AG10803 (cell line): ENCODE results near the gene VPS35L.
A peak's percentile ranks its signal among the peaks of the same experiment; 100 is the strongest.

ENCODE experiments used
- DNase-seq: peaks from one replicate; pipeline ENCODE4 v3.0.0; 2010; ENCODE audit warnings: low read depth
- H3K4me3 ChIP-seq: 2 replicates; pipeline ENCODE4 v1.5.1; 2011; ENCODE audit warnings: mild to moderate bottlenecking, low read length, control low read depth
- TF ChIP-seq, protein P1 (sequence below): conservative IDR thresholded peaks from 2 replicates; pipeline ENCODE4 v1.5.1; 2011; ENCODE audit warnings: mild to moderate bottlenecking, low read length, control low read depth, inconsistent platforms

The VPS35L gene

DNA sequence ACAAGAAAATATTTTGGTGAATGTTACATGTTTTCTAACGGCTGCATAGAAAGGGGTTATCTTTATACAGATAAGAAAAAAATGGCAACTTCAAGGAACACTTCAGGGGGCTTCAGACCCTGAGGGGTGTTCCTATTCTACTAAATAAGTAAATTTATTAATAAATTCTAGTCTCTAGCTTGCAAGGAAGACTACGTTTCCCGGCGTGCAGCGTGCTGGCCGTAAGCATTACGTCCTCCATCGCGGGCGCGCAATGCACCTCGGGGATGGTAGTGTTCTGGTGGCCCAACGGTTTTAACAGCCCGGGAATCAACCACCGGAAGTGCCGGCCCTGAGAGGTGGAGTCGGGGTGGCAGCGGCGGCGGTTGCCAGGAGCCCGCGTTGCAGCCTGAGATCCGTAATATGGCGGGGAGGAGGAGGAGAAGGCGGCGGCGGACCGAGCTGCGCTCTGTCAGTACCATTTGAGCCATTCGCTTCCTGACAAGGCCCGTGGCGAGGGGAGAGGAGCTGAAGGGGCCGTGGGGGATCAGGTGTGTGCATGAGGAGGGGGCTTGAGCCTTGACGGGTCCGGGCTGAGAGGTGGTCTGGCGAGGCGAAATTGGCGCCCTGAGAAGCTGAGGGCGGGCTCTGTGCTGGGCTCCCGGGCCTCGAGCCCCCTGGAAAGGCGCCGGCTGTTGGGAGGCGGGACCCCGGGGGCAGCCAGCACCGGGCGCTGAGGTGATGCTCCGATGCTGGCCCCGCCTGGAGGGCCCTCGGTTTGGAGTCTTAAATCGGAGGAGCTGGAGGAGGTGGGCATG, 31.7 kb upstream of the VPS35L start, which contains the start of gene CCP110:
CCP110 (plus strand) TSS at position 384 of the 797 bp plus-strand sequence. CDS start 3,940 bp downstream, outside the sequence.
- TF ChIP-seq, protein P1, sequence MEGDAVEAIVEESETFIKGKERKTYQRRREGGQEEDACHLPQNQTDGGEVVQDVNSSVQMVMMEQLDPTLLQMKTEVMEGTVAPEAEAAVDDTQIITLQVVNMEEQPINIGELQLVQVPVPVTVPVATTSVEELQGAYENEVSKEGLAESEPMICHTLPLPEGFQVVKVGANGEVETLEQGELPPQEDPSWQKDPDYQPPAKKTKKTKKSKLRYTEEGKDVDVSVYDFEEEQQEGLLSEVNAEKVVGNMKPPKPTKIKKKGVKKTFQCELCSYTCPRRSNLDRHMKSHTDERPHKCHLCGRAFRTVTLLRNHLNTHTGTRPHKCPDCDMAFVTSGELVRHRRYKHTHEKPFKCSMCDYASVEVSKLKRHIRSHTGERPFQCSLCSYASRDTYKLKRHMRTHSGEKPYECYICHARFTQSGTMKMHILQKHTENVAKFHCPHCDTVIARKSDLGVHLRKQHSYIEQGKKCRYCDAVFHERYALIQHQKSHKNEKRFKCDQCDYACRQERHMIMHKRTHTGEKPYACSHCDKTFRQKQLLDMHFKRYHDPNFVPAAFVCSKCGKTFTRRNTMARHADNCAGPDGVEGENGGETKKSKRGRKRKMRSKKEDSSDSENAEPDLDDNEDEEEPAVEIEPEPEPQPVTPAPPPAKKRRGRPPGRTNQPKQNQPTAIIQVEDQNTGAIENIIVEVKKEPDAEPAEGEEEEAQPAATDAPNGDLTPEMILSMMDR = no peak
- peak; percentile 94 for DNase-seq

DNA sequence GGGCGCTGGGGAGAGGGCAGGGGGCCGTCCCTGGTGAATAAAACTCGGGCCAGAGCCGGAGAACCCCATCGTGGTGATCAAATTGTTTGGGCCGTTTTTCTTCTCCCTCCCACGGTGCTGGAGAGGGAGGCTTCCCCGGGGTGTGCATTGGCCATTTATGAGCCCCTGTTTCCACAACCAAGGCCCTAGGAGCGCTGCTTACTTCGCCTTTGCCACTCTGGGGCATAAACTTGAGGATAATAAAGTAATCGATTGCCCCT, 31.2 kb upstream of the VPS35L start:
- H3K4me3 ChIP-seq = peak overlapping the region; percentile 97
- TF ChIP-seq, protein P1 = no peak
- no peak for DNase-seq

More for the DNA sequence above, 31.7 kb upstream of the VPS35L start, which contains the start of gene CCP110:
- H3K4me3 ChIP-seq = peak within 1 kb of the TSS; percentile 97

DNA sequence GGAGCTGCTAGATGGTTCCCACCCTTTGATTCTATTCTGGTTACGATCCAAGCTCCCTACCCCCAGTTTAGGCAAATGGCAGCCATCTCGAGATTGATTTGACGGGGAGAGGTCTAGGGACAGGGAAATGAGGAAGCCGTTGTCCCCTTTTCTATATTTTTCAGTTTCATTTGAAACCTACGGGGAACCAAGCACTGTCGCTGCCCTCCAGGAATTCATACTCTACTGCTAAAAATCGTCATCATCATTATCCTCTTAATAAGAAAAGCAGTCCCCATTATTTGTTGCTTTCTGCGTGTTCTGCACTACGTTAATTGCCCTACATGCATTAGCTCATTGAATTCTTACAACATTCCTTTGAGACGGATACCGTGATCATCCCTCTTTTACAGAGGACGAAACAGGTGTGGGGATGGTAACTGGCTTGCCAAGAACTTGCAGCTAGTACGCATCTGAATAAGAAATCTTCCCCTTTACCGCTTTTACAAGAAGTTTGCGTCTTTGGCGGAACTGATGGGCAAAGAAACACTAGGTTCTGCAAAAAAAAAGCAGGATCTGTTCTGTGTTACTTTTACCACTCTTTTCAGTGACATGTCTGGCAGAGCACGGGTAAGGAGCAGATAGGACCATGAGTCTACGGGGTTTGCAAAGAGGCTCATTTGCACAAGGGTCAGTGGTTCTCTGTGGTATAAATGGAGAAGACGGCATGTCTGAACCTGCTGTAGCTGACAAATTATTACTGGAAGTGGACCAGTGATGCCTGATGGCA, 30.7 kb upstream of the VPS35L start:
- TF ChIP-seq, protein P1 = no peak
- no peak for DNase-seq
- H3K4me3 ChIP-seq = peak overlapping the region; percentile 97

DNA sequence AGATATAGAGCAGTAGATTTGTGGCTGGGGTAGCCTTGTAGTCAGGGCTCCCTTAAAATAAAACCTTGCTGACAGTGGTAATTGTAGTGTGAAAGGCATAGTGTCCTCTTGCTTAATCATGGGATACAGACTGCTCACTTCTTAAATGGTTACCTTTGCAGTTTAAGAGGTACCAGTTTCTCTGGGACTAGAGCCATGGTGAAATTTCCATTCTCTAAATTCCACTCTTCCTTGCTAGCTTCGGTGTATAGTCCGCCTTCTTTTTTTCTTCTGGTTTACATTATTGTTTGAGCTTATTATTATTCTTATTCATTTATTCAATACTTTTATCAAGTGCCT, 30.1 kb upstream of the VPS35L start:
- peak overlapping the region; percentile 97 for H3K4me3 ChIP-seq
- TF ChIP-seq, protein P1 = no peak
- DNase-seq = no peak

DNA sequence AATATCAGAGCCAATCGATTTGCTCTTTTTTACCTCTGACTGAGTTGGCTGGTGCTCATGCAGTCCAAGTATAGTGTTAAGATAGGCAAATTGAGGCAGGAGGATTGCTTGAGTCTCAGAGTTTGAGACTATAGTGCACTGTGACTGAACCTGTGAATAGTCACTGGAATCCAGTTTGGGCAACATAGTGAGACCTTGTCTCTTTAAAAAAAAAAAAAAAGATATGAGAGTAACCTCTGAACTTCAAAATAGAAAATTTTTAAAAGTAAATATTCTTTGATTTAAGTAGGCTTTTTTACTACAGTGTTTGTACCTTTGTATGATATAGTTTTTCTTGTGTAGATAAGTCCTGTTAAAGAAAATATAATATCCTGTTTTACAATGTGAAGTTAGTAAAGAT, 28.3 kb upstream of the VPS35L start:
- no peak for DNase-seq
- TF ChIP-seq, protein P1 = no peak
- H3K4me3 ChIP-seq = no peak overlapping the region

DNA sequence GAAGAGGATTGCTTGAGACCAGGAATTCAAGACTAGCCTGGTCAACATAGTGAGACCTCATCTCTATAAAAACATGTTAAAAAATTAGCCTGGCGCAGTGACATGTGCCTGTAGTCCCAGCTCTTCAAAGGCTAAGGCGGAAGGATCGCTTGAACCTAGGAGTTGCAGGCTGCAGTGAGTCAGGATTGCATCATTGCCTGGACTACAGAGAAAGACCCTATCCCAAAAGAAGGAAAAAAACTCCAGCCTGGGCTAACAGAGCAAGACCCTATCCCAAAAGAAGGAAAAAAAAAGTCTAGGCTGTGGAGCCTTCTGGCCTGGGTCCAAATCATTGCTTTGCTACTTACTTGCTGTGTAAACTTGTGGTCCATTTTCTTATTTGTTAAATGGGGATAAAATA, 26.8 kb upstream of the VPS35L start:
- DNase-seq = no peak
- TF ChIP-seq, protein P1 = no peak
- no peak overlapping the region for H3K4me3 ChIP-seq

DNA sequence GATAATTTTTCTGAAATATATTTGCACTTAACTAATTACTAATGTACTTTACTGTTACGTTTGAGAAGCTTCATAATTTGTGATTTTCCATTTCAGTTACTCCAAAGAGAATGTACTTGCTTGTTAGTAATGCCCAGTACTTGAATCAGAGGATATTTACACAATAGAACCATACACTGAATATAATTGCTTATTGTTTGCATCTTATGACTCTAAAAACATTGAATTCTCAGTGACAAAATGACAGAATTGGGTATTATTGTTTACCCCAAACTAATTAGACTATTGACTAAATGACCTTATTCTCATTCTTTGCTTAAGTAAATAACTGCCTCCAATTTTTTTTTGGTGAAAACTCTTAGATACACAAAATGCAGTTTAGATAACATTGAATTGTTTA, 22.9 kb upstream of the VPS35L start:
- H3K4me3 ChIP-seq = no peak overlapping the region
- no peak for DNase-seq
- TF ChIP-seq, protein P1 = no peak
